Dermis blood vessel endothelial cell (primary cell): ENCODE measurements around the gene PCDHA13. TPM values are rescaled to one million over a fixed set of nuclear protein-coding genes. Genes with fewer than 3 reads are reported as not detected.
"Not testable (repeated sequence)": the region's sequence is repeated elsewhere in the genome, so short reads cannot be mapped to it uniquely, and the experiment has no call there.

Source experiments
- DNase-seq: peaks from one replicate; pipeline ENCODE4 v3.0.0; 2010
- total RNA-seq: library from RNA; depleted of rRNA; stranded (reverse); fragments of >200 nt; gene quantifications from 2 replicates; pipeline ENCODE4 v1.2.3, GENCODE V29; 2014

PCDHA13 gene
- total RNA-seq: under 0.01 TPM in 1 of 2 replicates, not detected in the other

- DNase-seq: peak; percentile 5
These were observed at the start of gene PCDHA13 for GRCh38 chr5:140881889-140882590. TSS of gene PCDHA13 (plus strand) at chr5:140882124. CDS start at chr5:140882269, 145 bp downstream.

GRCh38 chr5:140833993-140834392 is 47.9 kb upstream of the PCDHA13 start, which contains the start of gene PCDHA7:
TSS of gene PCDHA7 (plus strand) at chr5:140834269. CDS start at chr5:140834384, 115 bp downstream.
- DNase-seq: peak; percentile 43

- not testable (repeated sequence) for DNase-seq
These were observed 47.4 kb upstream of the PCDHA13 start for GRCh38 chr5:140834439-140835008.

- no peak for DNase-seq
These were observed 46.1 kb upstream of the PCDHA13 start for GRCh38 chr5:140835622-140836510.

- DNase-seq: peak; percentile 16
These were observed 40.7 kb upstream of the PCDHA13 start, which contains the start of gene PCDHA8 for GRCh38 chr5:140840978-140841962. TSS of gene PCDHA8 (plus strand) at chr5:140841187. CDS start at chr5:140841322, 135 bp downstream.

- no peak for DNase-seq
These were observed 38.9 kb upstream of the PCDHA13 start for GRCh38 chr5:140842798-140843733.

- not testable (repeated sequence) for DNase-seq
These were observed 33.5 kb upstream of the PCDHA13 start, which contains the start of gene PCDHA9 for GRCh38 chr5:140848139-140849102. TSS of gene PCDHA9 (plus strand) at chr5:140848382. CDS start at chr5:140848496, 114 bp downstream.

GRCh38 chr5:140849831-140850634 is 31.9 kb upstream of the PCDHA13 start:
- DNase-seq: not testable (repeated sequence)

- DNase-seq: peak; percentile 27
These were observed 25.9 kb upstream of the PCDHA13 start, which contains the start of gene PCDHA10 for GRCh38 chr5:140855772-140856674. TSS of gene PCDHA10 (plus strand) at chr5:140855897. CDS start at chr5:140856049, 152 bp downstream.

- no peak for DNase-seq
These were observed 24.5 kb upstream of the PCDHA13 start for GRCh38 chr5:140857177-140857986.

- no peak for DNase-seq
These were observed 24.0 kb upstream of the PCDHA13 start for GRCh38 chr5:140857987-140858240.

- no peak for DNase-seq
These were observed 19.3 kb upstream of the PCDHA13 start for GRCh38 chr5:140862441-140863295.

GRCh38 chr5:140868721-140869554 is 13.0 kb upstream of the PCDHA13 start, which contains the start of gene PCDHA11:
TSS of gene PCDHA11 (plus strand) at chr5:140868957. CDS start at chr5:140869104, 147 bp downstream.
- DNase-seq: peak; percentile 22

GRCh38 chr5:140869555-140869886 is 12.4 kb upstream of the PCDHA13 start:
- DNase-seq: peak; percentile 5
